ENCODE measurements around the gene ESRP2. TPM values are rescaled to one million over a fixed set of nuclear protein-coding genes. Genes with fewer than 3 reads are reported as not detected.

ESRP2 gene
- total RNA-seq, 1 donor from 2014 or later, result 64.5 TPM

GRCh38 chr16:68269793-68270192, 33.9 kb upstream of the ESRP2 start:
- Histone ChIP-seq H3K36me3 (peaks cover 20% of the 10 kb centered on the region), H3K4me3 (no peak overlapping the region), H3K27me3 (ENCODE audit: low read depth) (no peaks in the 10 kb centered on the region), H3K9me3 (no peaks in the 10 kb centered on the region), H3K27ac (no peak overlapping the region), H3K4me1 (peaks cover 66% of the 10 kb centered on the region)
- intact Hi-C loops (cut with DNase I), result no loop called here
- DNase-seq, result no peak
- no peak for TF ChIP-seq CTCF (IDR thresholded peaks at IDR 0.05)
- no peak for ATAC-seq

- H3K4me1 ChIP-seq, result peaks cover 72% of the 10 kb centered on the region
- H3K36me3 ChIP-seq, result peaks cover 6% of the 10 kb centered on the region
- intact Hi-C loops (cut with DNase I), result no loop called here
- DNase-seq (no peak), ATAC-seq (no peak)
- H3K4me3 ChIP-seq, result no peak overlapping the region
- H3K27ac ChIP-seq, result peak overlapping the region; percentile 49
- no peak for TF ChIP-seq CTCF (IDR thresholded peaks at IDR 0.05)
- H3K27me3 ChIP-seq (ENCODE audit: low read depth), result no peaks in the 10 kb centered on the region
- no peaks in the 10 kb centered on the region for H3K9me3 ChIP-seq
Observed at GRCh38 chr16:68267612-68268405, 31.9 kb upstream of the ESRP2 start.

GRCh38 chr16:68265078-68265920, 29.4 kb upstream of the ESRP2 start:
- peak; percentile 86 for ATAC-seq
- DNase-seq, result peak; percentile 79
- Histone ChIP-seq H3K36me3 (peaks cover 14% of the 10 kb centered on the region), H3K9me3 (no peaks in the 10 kb centered on the region), H3K4me3 (peak overlapping the region; percentile 83), H3K4me1 (peaks cover 62% of the 10 kb centered on the region), H3K27ac (peak overlapping the region; percentile 95), H3K27me3 (ENCODE audit: low read depth) (no peaks in the 10 kb centered on the region)
- intact Hi-C loops (cut with DNase I), result no loop called here
- TF ChIP-seq CTCF (IDR thresholded peaks at IDR 0.05), result no peak

- DNase-seq (peak; percentile 86), ATAC-seq (peak; percentile 86 to 87)
- peaks cover 57% of the 10 kb centered on the region for H3K4me1 ChIP-seq
- H3K4me3 ChIP-seq, result peak within 1 kb of the TSS; percentile 83
- peak within 1 kb of the TSS; percentile 95 for H3K27ac ChIP-seq
- H3K36me3 ChIP-seq, result peaks cover 23% of the 10 kb centered on the region
- no peaks in the 10 kb centered on the region for H3K27me3 ChIP-seq (ENCODE audit: low read depth)
- intact Hi-C loops (cut with DNase I), result loop anchor here (5.0 kb wide), 1 partner anchor 63 kb away; no protein-coding TSS in a partner anchor
- peak; percentile 0 for TF ChIP-seq CTCF (IDR thresholded peaks at IDR 0.05)
- H3K9me3 ChIP-seq, result no peaks in the 10 kb centered on the region
Observed at GRCh38 chr16:68264128-68265077, 28.5 kb upstream of the ESRP2 start, which contains the start of gene SLC7A6. SLC7A6 (plus strand) TSS chr16:68264526; CDS start chr16:68274727, 10,201 bp downstream.
